K562 (cell line): ENCODE data around the gene CCNL1. TPM values are rescaled to one million over a fixed set of nuclear protein-coding genes. Genes with fewer than 3 reads are reported as not detected.
A peak's percentile ranks its signal among the peaks of the same experiment; 100 is the strongest.

Experiments
- ATAC-seq: fragments of 200-7000 bp; cut with Tn5 transposase; 3 replicates; pipeline ENCODE4 v1.9.1; 2020; ENCODE audit warnings: moderate library complexity
- BruUV-seq: library from RNA; stranded (reverse); fragments of 400-500 nt; replicated peaks from 2 replicates; lab custom pipeline; 2021; lab: Mats Ljungman, UMichigan
- CTCF ChIA-PET: fragments of 300-600 bp; formaldehyde crosslinking; extraction: SDS; loops from one replicate; lab custom pipeline; 2021; ENCODE audit warnings: low intra/inter-chr PET ratio; lab: Yijun Ruan, JAX
- POLR2A ChIA-PET: fragments of 300-600, 350-650 bp; sonication (Branson Sonifier 250); formaldehyde crosslinking; extraction: SDS; loops from one replicate; lab custom pipeline; 2021; ENCODE audit warnings: antibody characterized with exemption, inconsistent platforms; lab: Yijun Ruan, JAX
- DNase-seq, 4 experiments: peaks; one replicate each; pipeline versions ENCODE4 v3.0.0 to v3.0.0-alpha.2; 2011 to 2018; ENCODE audit warnings: low spot score in 3 of 4, mixed read lengths in 3 of 4; ENCODE audit errors: extremely low read depth in 1 of 4
- FAIRE-seq: peaks from 2 replicates; lab custom pipeline; 2011; peaks lifted over from hg19 to GRCh38; lab: Jason Lieb, UNC
- H2AFZ ChIP-seq: 2 replicates; pipeline ENCODE4 v1.6.0; 2011; ENCODE audit warnings: low read depth, low read length, control low read depth, inconsistent platforms
- H3K27ac ChIP-seq: fragments of 200-600 bp; 3 replicates; pipeline ENCODE4 v1.8.0; 2011; ENCODE audit warnings: low read depth, mild to moderate bottlenecking, control low read depth, inconsistent platforms, low read length, moderate library complexity, mixed read lengths; ENCODE audit errors: extremely low read depth
- H3K27me3 ChIP-seq, 2 experiments: fragments of 300-600 bp in 1 of 2; 2 replicates in 1 of 2; 3 replicates in 1 of 2; pipeline versions ENCODE4 v1.6.0 to v1.8.0; 2011; ENCODE audit warnings: inconsistent platforms in 2 of 2, low read length in 2 of 2, mild to moderate bottlenecking in 1 of 2, mixed read lengths in 1 of 2, moderate library complexity in 1 of 2; ENCODE audit not compliant: control insufficient read depth in 2 of 2, insufficient read depth in 2 of 2
- H3K36me3 ChIP-seq: fragments of 300-600 bp; 3 replicates; pipeline ENCODE4 v1.8.0; 2011; ENCODE audit warnings: mild to moderate bottlenecking, low read length, inconsistent platforms; ENCODE audit not compliant: control insufficient read depth, insufficient read depth
- H3K4me1 ChIP-seq, 2 experiments: fragments of 200-600 bp in 1 of 2; replicated peaks in 1 of 2; 2 replicates in 1 of 2; 3 replicates in 1 of 2; pipeline versions ENCODE4 v1.5.1 to v1.8.0; 2011; ENCODE audit warnings: inconsistent platforms in 2 of 2, low read length in 2 of 2, mild to moderate bottlenecking in 1 of 2, mixed read lengths in 1 of 2, moderate library complexity in 1 of 2; ENCODE audit not compliant: control insufficient read depth in 2 of 2, insufficient read depth in 2 of 2
- H3K4me2 ChIP-seq: 2 replicates; pipeline ENCODE4 v1.6.1; 2011; ENCODE audit warnings: low read length, control low read depth, inconsistent platforms, mixed read lengths; ENCODE audit not compliant: insufficient read depth
- H3K4me3 ChIP-seq: fragments of 200-600 bp; sonication (generic), shearing (Covaris generic); 2 replicates; pipeline ENCODE4 v1.5.1; 2016; ENCODE audit warnings: control low read depth, inconsistent platforms
- H3K79me2 ChIP-seq: fragments of 200-600 bp; 3 replicates; pipeline ENCODE4 v1.8.0; 2011; ENCODE audit warnings: low read length, inconsistent platforms; ENCODE audit not compliant: control insufficient read depth, insufficient read depth
- H3K9ac ChIP-seq, 2 experiments: 2 replicates each; pipeline versions ENCODE4 v1.6.0 to v1.6.1; 2011; ENCODE audit warnings: low read depth in 2 of 2, low read length in 2 of 2, control low read depth in 1 of 2, inconsistent platforms in 1 of 2, mild to moderate bottlenecking in 1 of 2, mixed read lengths in 1 of 2; ENCODE audit not compliant: insufficient read depth in 1 of 2
- H3K9me1 ChIP-seq: one replicate; pipeline ENCODE4 v1.6.0; 2011; ENCODE audit warnings: inconsistent platforms, mild to moderate bottlenecking, low read length, moderate library complexity; ENCODE audit not compliant: control insufficient read depth, insufficient read depth
- H3K9me3 ChIP-seq: replicated peaks from 2 replicates; pipeline ENCODE4 v1.5.1; 2011; ENCODE audit warnings: low read depth, low read length, inconsistent platforms; ENCODE audit not compliant: control insufficient read depth, insufficient read depth
- H4K20me1 ChIP-seq: replicated peaks from 2 replicates; pipeline ENCODE4 v1.6.1; 2011; ENCODE audit warnings: low read length, inconsistent platforms, mixed read lengths; ENCODE audit not compliant: control insufficient read depth, insufficient read depth
- ADNP ChIP-seq: fragments of 200-800 bp; sonication (Bioruptor generic); IDR thresholded peaks from 2 replicates; pipeline ENCODE4 v1.6.1; 2016; ENCODE audit warnings: missing genetic modification characterization, missing compliant biosample characterization
- CTCF ChIP-seq, 3 experiments: IDR thresholded peaks in 2 of 3; conservative IDR thresholded peaks in 1 of 3; 2 replicates each; pipeline ENCODE4 v1.5.1; 2011 to 2012; ENCODE audit warnings: low read length in 3 of 3, mild to moderate bottlenecking in 3 of 3, control low read depth in 2 of 3, improper control_type of control experiment in 1 of 3, inconsistent platforms in 1 of 3, low read depth in 1 of 3, mixed read lengths in 1 of 3, moderate library complexity in 1 of 3; ENCODE audit not compliant: insufficient read depth in 2 of 3
- DEAF1 ChIP-seq: fragments of 450-650 bp; formaldehyde crosslinking; IDR thresholded peaks from 2 replicates; pipeline ENCODE4 v1.4.0; 2020; ENCODE audit warnings: mild to moderate bottlenecking, moderate library complexity
- ELF1 ChIP-seq: fragments of 200-800 bp; sonication (Bioruptor generic); IDR thresholded peaks from 2 replicates; pipeline ENCODE4 v1.6.1; 2016; ENCODE audit warnings: missing genetic modification characterization, missing compliant biosample characterization
- POLR3G ChIP-seq: IDR thresholded peaks from 2 replicates; pipeline ENCODE4 v1.6.1; 2011; ENCODE audit not compliant: insufficient read length, insufficient replicate concordance; ENCODE audit errors: extremely low read depth
- RAD21 ChIP-seq, 2 experiments: fragments of 250-450 bp in 1 of 2; fragments of 450-650 bp in 1 of 2; sonication (Bioruptor Pico) in 1 of 2; formaldehyde crosslinking in 1 of 2; IDR thresholded peaks in 1 of 2; conservative IDR thresholded peaks in 1 of 2; 2 replicates each; pipeline versions ENCODE4 v1.4.0 to v1.8.0; 2020 to 2022; ENCODE audit warnings: mild to moderate bottlenecking in 2 of 2, moderate library complexity in 1 of 2
- REST ChIP-seq, 2 experiments: fragments of 450-650 bp; formaldehyde crosslinking in 1 of 2; IDR thresholded peaks; 2 replicates each; pipeline versions ENCODE4 v1.4.0 to v1.6.1; 2014 to 2020; ENCODE audit warnings: mild to moderate bottlenecking in 2 of 2, borderline replicate concordance in 1 of 2, low read depth in 1 of 2
- WGBS: fragments of 100-300 bp; shearing (Covaris generic); methylation state at CpG from one replicate; pipeline ENCODE4 v1.1.6; 2016; ENCODE audit warnings: low coverage, mixed read lengths; ENCODE audit not compliant: insufficient coverage; ENCODE audit errors: missing lambda C conversion rate; 5-methylcytosine and 5-hydroxymethylcytosine counted together
- in situ Hi-C: fragments of 300-500 bp; cut with MboI; formaldehyde crosslinking; loops from 4 replicates; pipeline ENCODE4 v1.15.0; 2018; ENCODE audit warnings: inconsistent platforms, mixed read lengths
- intact Hi-C: fragments of 100-400 bp; cut with micrococcal nuclease; formaldehyde crosslinking; loops from 2 replicates; pipeline ENCODE4 v1.14.2; 2022
- polyA plus RNA-seq, 8 experiments: library from polyadenylated mRNA; depleted of rRNA in 4 of 8; stranded (reverse) in 5 of 8; unstranded in 3 of 8; fragments of >200 nt; fragmentation: Nextera tagmentation in 2 of 8; fragmentation: Illumina TruSeq in 1 of 8; extraction: Ambion mirVana in 2 of 8; extraction: Trizol in 1 of 8; gene quantifications; 2 replicates each; pipeline versions ENCODE4 v1.2.1 to v1.2.3, GENCODE V29; 2011 to 2014; ENCODE audit warnings: inconsistent platforms in 1 of 8, missing spikeins in 1 of 8
- total RNA-seq, 7 experiments: library from RNA; depleted of rRNA in 6 of 7; stranded (reverse); fragments of >200 nt in 6 of 7; fragmentation: Illumina TruSeq in 2 of 7; extraction: Trizol in 2 of 7; gene quantifications; 2 replicates each; pipeline versions ENCODE4 v1.2.1 to v1.2.3, GENCODE V29; 2011 to 2021; ENCODE audit warnings: low replicate concordance in 1 of 7

CCNL1 gene
- total and polyA plus RNA-seq, 9 of the 15 experiments (the other 6 are each of a cell fraction or from before 2014, with no cell fraction given): 16.1 to 186 (median 132) TPM

GRCh38 chr3:157204431-157204830 lies 44.5 kb upstream of the CCNL1 start:
- H2AFZ ChIP-seq: no peak overlapping the region
- FAIRE-seq: peak; percentile 83
- TF ChIP-seq CTCF (IDR thresholded peaks at IDR 0.05 in 2 of 3, conservative IDR thresholded peaks at IDR 0.05 in 1 of 3; ENCODE audit: insufficient read depth in 2 of 3, low read depth in 1 of 3, low read length in 3 of 3) (peak; percentile 29 to 74 (median 37); a peak in 4 of 6 replicates), REST (IDR thresholded peaks at IDR 0.05; ENCODE audit: borderline replicate concordance) (peak; percentile 78), REST (CRISPR knock-in tag; IDR thresholded peaks at IDR 0.05; ENCODE audit: low read depth) (no peak), ELF1 (tag) (peak; percentile 31; the same call in 1 of the 2 replicates), ADNP (tag) (no peak), RAD21 (CRISPR knock-in tag; conservative IDR thresholded peaks at IDR 0.05 in 1 of 2, IDR thresholded peaks at IDR 0.05 in 1 of 2) (peak; percentile 94 to 95), DEAF1 (peak; percentile 88), POLR3G (no peak)
- TF ChIP-seq, all 486 proteins: peak for 5
- 0% methylated on average over 1 of the region's 1 CpG for WGBS
- Histone ChIP-seq H3K79me2 (no peaks in the 10 kb centered on the region), H3K36me3 (no peaks in the 10 kb centered on the region), H3K9ac (no peak overlapping the region), H3K9me1 (no peaks in the 10 kb centered on the region), H3K4me1 (no peaks in the 10 kb centered on the region), H3K4me3 (no peak overlapping the region), H3K9me3 (no peaks in the 10 kb centered on the region), H3K27ac (no peak overlapping the region), H3K27me3 (peaks cover 0 to 12% of the 10 kb centered on the region in 2 experiments; a peak in 2 of 5 replicates), H3K4me2 (no peak overlapping the region), H4K20me1 (no peaks in the 10 kb centered on the region)
- POLR2A ChIA-PET: interaction anchor here (1.0 to 1.5 kb wide), 3 partner anchors 12 to 29 kb away, joined by 3 to 8 read pairs (median 5); no protein-coding TSS in a partner anchor
- BruUV-seq: no TSS peak
- ATAC-seq: 0 out of 3 replicates have a peak, but pooled peaks have one; percentile 52
- CTCF ChIA-PET: interaction anchor here (0.5 to 2.0 kb wide), 8 partner anchors 8 to 1446 kb away, joined by 3 to 16 read pairs (median 4); no protein-coding TSS in a partner anchor
- DNase-seq: peak in 1 of 4 experiments; percentile 17
- in situ Hi-C loops (no loop called here), intact Hi-C loops (loop anchor here (1.0 to 10.0 kb wide), 6 partner anchors 35 to 1050 kb away; no protein-coding TSS in a partner anchor)
